HepG2 (cell line): Measurements from ENCODE around the gene C22orf15. TPM values are rescaled to one million over a fixed set of nuclear protein-coding genes. Genes with fewer than 3 reads are reported as not detected.

Experiments
- CBFB ChIP-seq: sonication (generic); formaldehyde crosslinking; IDR thresholded peaks from 2 replicates; pipeline ENCODE4 v1.4.0; 2020; ENCODE audit warnings: missing genetic modification reagents
- EEA1 ChIP-seq: sonication (generic); formaldehyde crosslinking; IDR thresholded peaks from 2 replicates; pipeline ENCODE4 v1.5.1; 2020; ENCODE audit warnings: mild to moderate bottlenecking, missing genetic modification reagents, borderline replicate concordance
- EP300 ChIP-seq, 3 experiments: sonication (generic) in 1 of 3; formaldehyde crosslinking in 1 of 3; IDR thresholded peaks; 2 replicates each; pipeline versions ENCODE4 v1.5.1 to v1.6.1; 2011 to 2020; ENCODE audit warnings: low read depth in 2 of 3, low read length in 2 of 3, borderline replicate concordance in 1 of 3, improper control_type of control experiment in 1 of 3, mild to moderate bottlenecking in 1 of 3, missing genetic modification reagents in 1 of 3, moderate library complexity in 1 of 3
- FOXK2 ChIP-seq: fragments of 450-650 bp; IDR thresholded peaks from 2 replicates; pipeline ENCODE4 v1.6.1; 2016
- HCFC1 ChIP-seq: fragments of 150-350 bp; IDR thresholded peaks from 2 replicates; pipeline ENCODE4 v1.6.1; 2014; ENCODE audit warnings: low read depth, low read length
- KDM2A ChIP-seq: sonication (generic); formaldehyde crosslinking; IDR thresholded peaks from 2 replicates; pipeline ENCODE4 v1.4.0; 2020; ENCODE audit warnings: low read depth, missing genetic modification reagents, borderline replicate concordance
- KDM4B ChIP-seq: sonication (generic); formaldehyde crosslinking; IDR thresholded peaks from 2 replicates; pipeline ENCODE4 v1.4.0; 2020; ENCODE audit warnings: missing genetic modification reagents
- KMT2B ChIP-seq: IDR thresholded peaks from 2 replicates; pipeline ENCODE4 v1.6.1; 2016; ENCODE audit warnings: missing genetic modification reagents, missing compliant biosample characterization
- MIER2 ChIP-seq: IDR thresholded peaks from 2 replicates; pipeline ENCODE4 v1.6.1; 2016; ENCODE audit warnings: missing biosample characterization, missing genetic modification reagents
- NONO ChIP-seq, 2 experiments: fragments of 450-650 bp in 1 of 2; sonication (generic) in 1 of 2; formaldehyde crosslinking in 1 of 2; IDR thresholded peaks in 1 of 2; conservative IDR thresholded peaks in 1 of 2; 2 replicates each; pipeline versions ENCODE4 v1.6.1 to v1.8.0; 2017 to 2022; ENCODE audit warnings: mild to moderate bottlenecking in 1 of 2, missing genetic modification reagents in 1 of 2, moderate library complexity in 1 of 2
- RCOR2 ChIP-seq: IDR thresholded peaks from 2 replicates; pipeline ENCODE4 v1.6.1; 2016; ENCODE audit warnings: missing biosample characterization, missing genetic modification reagents
- SATB2 ChIP-seq: sonication (generic); formaldehyde crosslinking; IDR thresholded peaks from 2 replicates; pipeline ENCODE4 v1.5.0; 2020; ENCODE audit warnings: missing genetic modification reagents
- SMAD1 ChIP-seq: sonication (generic); formaldehyde crosslinking; IDR thresholded peaks from 2 replicates; pipeline ENCODE4 v1.4.0; 2020; ENCODE audit warnings: missing genetic modification reagents, low read depth, mild to moderate bottlenecking, borderline replicate concordance
- TBX3 ChIP-seq: fragments of 450-650 bp; IDR thresholded peaks from 2 replicates; pipeline ENCODE4 v1.6.1; 2017; ENCODE audit warnings: antibody characterized with exemption, mild to moderate bottlenecking, inconsistent platforms, borderline replicate concordance
- ZNF138 ChIP-seq: sonication (generic); formaldehyde crosslinking; IDR thresholded peaks from 2 replicates; pipeline ENCODE4 v1.5.0; 2020; ENCODE audit warnings: mild to moderate bottlenecking, low read depth, missing genetic modification reagents
- ZNF329 ChIP-seq: sonication (generic); formaldehyde crosslinking; IDR thresholded peaks from 2 replicates; pipeline ENCODE4 v1.9.0; 2021; ENCODE audit warnings: low read depth, mild to moderate bottlenecking, missing genetic modification reagents
- ZNF382 ChIP-seq: sonication (generic); formaldehyde crosslinking; IDR thresholded peaks from 2 replicates; pipeline ENCODE4 v1.5.0; 2020; ENCODE audit warnings: missing genetic modification reagents, mild to moderate bottlenecking, borderline replicate concordance
- ZNF577 ChIP-seq: sonication (generic); formaldehyde crosslinking; IDR thresholded peaks from 2 replicates; pipeline ENCODE4 v1.4.0; 2020; ENCODE audit warnings: mild to moderate bottlenecking, low read depth, missing genetic modification reagents, borderline replicate concordance
- ZNF674 ChIP-seq: sonication (generic); formaldehyde crosslinking; IDR thresholded peaks from 2 replicates; pipeline ENCODE4 v1.5.0; 2020; ENCODE audit warnings: low read depth, mild to moderate bottlenecking, missing genetic modification reagents
- ZNF772 ChIP-seq: sonication (generic); formaldehyde crosslinking; IDR thresholded peaks from 2 replicates; pipeline ENCODE4 v1.5.0; 2020; ENCODE audit warnings: mild to moderate bottlenecking, missing genetic modification reagents
- ZSCAN22 ChIP-seq: sonication (generic); formaldehyde crosslinking; IDR thresholded peaks from 2 replicates; pipeline ENCODE4 v1.4.0; 2020; ENCODE audit warnings: mild to moderate bottlenecking, missing genetic modification reagents
- polyA plus RNA-seq, 8 experiments: library from polyadenylated mRNA; depleted of rRNA in 3 of 8; stranded (reverse) in 7 of 8; unstranded in 1 of 8; fragments of >200 nt; fragmentation: Illumina TruSeq in 4 of 8; extraction: Trizol in 4 of 8; gene quantifications; 2 replicates each; pipeline versions ENCODE4 v1.2.1 to v1.2.3, GENCODE V29; 2011 to 2016; ENCODE audit warnings: low read depth in 4 of 8, missing spikeins in 1 of 8, mixed read lengths in 1 of 8; ENCODE audit not compliant: insufficient read depth in 1 of 8
- total RNA-seq, 5 experiments: library from RNA; depleted of rRNA; stranded (reverse); fragments of >200 nt; fragmentation: Illumina TruSeq; extraction: Trizol; gene quantifications; 2 replicates each; pipeline ENCODE4 v1.2.3, GENCODE V29; 2016; ENCODE audit warnings: low read depth in 1 of 5
- TF ChIP-seq, protein P1 (sequence below): sonication (generic); formaldehyde crosslinking; IDR thresholded peaks from 2 replicates; pipeline ENCODE4 v1.5.0; 2020; ENCODE audit warnings: missing genetic modification reagents, mild to moderate bottlenecking, borderline replicate concordance
- TF ChIP-seq, protein P2 (sequence below), 2 experiments: fragments of 450-650 bp in 1 of 2; sonication (generic) in 1 of 2; formaldehyde crosslinking; IDR thresholded peaks; 2 replicates each; pipeline versions ENCODE4 v1.5.0 to v1.8.0; 2020 to 2022; ENCODE audit warnings: mild to moderate bottlenecking in 1 of 2, missing genetic modification reagents in 1 of 2
- TF ChIP-seq, protein P3 (sequence below): sonication (generic); formaldehyde crosslinking; IDR thresholded peaks from 2 replicates; pipeline ENCODE4 v1.8.0; 2023; ENCODE audit warnings: mild to moderate bottlenecking, missing genetic modification reagents
- TF ChIP-seq, protein P4 (sequence below): sonication (generic); formaldehyde crosslinking; IDR thresholded peaks from 2 replicates; pipeline ENCODE4 v1.8.1; 2023; ENCODE audit warnings: missing genetic modification reagents, mild to moderate bottlenecking, borderline replicate concordance

Gene C22orf15
- total and polyA plus RNA-seq, 2 of the 13 experiments (the other 11 are each of a cell fraction or from before 2014, with no cell fraction given): not detected

DNA sequence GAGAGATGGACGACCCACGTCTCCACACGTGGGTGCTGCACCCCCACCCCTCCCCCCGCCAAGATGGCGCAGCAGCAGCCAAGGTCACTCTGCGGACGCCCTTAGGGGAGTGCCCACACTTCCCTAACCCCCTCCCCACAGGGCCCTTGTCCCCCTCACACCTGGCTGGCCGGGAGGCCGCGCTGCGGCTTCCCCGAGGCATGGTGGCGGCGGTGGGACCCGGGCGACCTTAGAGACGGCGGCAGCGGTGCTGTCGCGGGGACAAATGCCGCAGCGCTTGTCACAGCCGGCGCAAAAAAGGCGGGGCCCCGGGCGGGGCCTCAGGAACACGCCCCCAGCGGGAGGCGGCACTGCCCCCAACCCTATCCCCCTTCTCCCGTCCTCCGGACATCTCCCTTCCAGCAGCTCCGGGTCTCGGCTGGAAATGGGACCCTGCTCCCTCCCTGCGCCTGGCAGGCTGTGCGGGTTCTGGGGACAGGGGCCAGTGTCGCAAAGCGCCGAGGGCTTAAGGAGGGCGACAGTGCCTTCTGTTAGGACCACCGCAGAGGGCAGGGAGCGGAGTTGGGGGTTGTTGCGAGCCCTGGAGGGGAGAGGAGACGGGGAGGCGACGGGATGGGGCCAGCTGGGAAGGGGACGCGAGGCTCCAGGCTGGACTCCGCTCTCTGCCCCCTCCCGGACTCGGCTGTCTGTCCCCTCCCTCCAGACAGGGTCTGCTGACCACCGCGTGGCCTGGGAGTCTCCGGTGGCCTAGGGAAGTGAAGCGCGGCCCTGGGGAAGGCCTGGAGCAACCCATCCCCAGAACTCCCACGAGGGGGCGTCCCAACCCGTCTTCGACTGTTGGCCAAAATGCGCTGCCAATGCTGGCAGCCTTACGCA, 5.1 kb downstream of the C22orf15 start, which contains the start of gene CHCHD10 (continued):
- TF ChIP-seq HCFC1 (0 out of 2 replicates have a peak, but pooled peaks have one; percentile 17), CBFB (CRISPR knock-in tag) (no peak), EP300 (IDR thresholded peaks at IDR 0.05; ENCODE audit: low read depth in 2 of 2, low read length in 2 of 2) (no peak), EP300 (CRISPR knock-in tag; IDR thresholded peaks at IDR 0.05; ENCODE audit: borderline replicate concordance) (no peak), NONO (IDR thresholded peaks at IDR 0.05) (no peak), NONO (CRISPR knock-in tag; conservative IDR thresholded peaks at IDR 0.05) (peak; percentile 76; the same call in 1 of the 2 replicates), SATB2 (no peak), FOXK2 (no peak), ZNF382 (no peak), ZNF772 (CRISPR knock-in tag) (peak; percentile 68), RCOR2 (CRISPR knock-in tag) (0 out of 2 replicates have a peak, but pooled peaks have one; percentile 11), ZSCAN22 (CRISPR knock-in tag) (peak; percentile 68; the same call in 1 of the 2 replicates), ZNF329 (CRISPR knock-in tag) (peak; percentile 58; the same call in 1 of the 2 replicates), ZNF138 (CRISPR knock-in tag) (peak; percentile 48), KDM4B (CRISPR knock-in tag) (peak; percentile 70; the same call in 1 of the 2 replicates), KDM2A (peak; percentile 46), MIER2 (CRISPR knock-in tag) (no peak), EEA1 (CRISPR knock-in tag) (no peak), KMT2B (CRISPR knock-in tag) (no peak), TBX3 (0 out of 2 replicates have a peak, but pooled peaks have one; percentile 28), SMAD1 (CRISPR knock-in tag) (no peak), ZNF577 (no peak), ZNF674 (CRISPR knock-in tag) (0 out of 2 replicates have a peak, but pooled peaks have one; percentile 33)
- TF ChIP-seq, protein P1, sequence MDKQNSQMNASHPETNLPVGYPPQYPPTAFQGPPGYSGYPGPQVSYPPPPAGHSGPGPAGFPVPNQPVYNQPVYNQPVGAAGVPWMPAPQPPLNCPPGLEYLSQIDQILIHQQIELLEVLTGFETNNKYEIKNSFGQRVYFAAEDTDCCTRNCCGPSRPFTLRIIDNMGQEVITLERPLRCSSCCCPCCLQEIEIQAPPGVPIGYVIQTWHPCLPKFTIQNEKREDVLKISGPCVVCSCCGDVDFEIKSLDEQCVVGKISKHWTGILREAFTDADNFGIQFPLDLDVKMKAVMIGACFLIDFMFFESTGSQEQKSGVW (CRISPR knock-in tag): no peak
- TF ChIP-seq, protein P2, sequence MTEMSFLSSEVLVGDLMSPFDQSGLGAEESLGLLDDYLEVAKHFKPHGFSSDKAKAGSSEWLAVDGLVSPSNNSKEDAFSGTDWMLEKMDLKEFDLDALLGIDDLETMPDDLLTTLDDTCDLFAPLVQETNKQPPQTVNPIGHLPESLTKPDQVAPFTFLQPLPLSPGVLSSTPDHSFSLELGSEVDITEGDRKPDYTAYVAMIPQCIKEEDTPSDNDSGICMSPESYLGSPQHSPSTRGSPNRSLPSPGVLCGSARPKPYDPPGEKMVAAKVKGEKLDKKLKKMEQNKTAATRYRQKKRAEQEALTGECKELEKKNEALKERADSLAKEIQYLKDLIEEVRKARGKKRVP (CRISPR knock-in tag; IDR thresholded peaks at IDR 0.05): no peak; a peak in 1 of 4 replicates
- TF ChIP-seq, protein P3, sequence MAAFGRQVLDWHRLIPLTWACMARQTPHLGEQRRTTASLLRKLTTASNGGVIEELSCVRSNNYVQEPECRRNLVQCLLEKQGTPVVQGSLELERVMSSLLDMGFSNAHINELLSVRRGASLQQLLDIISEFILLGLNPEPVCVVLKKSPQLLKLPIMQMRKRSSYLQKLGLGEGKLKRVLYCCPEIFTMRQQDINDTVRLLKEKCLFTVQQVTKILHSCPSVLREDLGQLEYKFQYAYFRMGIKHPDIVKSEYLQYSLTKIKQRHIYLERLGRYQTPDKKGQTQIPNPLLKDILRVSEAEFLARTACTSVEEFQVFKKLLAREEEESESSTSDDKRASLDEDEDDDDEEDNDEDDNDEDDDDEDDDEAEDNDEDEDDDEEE: no peak; the same call in 1 of the 2 replicates
- TF ChIP-seq, protein P4, sequence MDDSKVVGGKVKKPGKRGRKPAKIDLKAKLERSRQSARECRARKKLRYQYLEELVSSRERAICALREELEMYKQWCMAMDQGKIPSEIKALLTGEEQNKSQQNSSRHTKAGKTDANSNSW: no peak
